IMR-90 (cell line): ENCODE data around the gene ARHGEF4. TPM values are rescaled to one million over a fixed set of nuclear protein-coding genes. Genes with fewer than 3 reads are reported as not detected.

ENCODE experiments used
- ATAC-seq: fragments of 200-7000 bp; cut with Tn5 transposase; 2 replicates; pipeline ENCODE4 v1.9.1; 2020; ENCODE audit warnings: low read depth, mild to moderate bottlenecking, moderate library complexity
- BruUV-seq: library from RNA; stranded (reverse); fragments of 400-500 nt; replicated peaks from 2 replicates; lab custom pipeline; 2021; lab: Mats Ljungman, UMichigan
- CTCF ChIA-PET: fragments of 300-600 bp; formaldehyde crosslinking; extraction: SDS; loops from one replicate; lab custom pipeline; 2021; ENCODE audit warnings: antibody characterized with exemption; lab: Yijun Ruan, JAX
- POLR2A ChIA-PET: fragments of 300-600 bp; sonication (Branson Sonifier 250); formaldehyde crosslinking; loops from one replicate; lab custom pipeline; 2022; ENCODE audit warnings: antibody characterized with exemption; ENCODE audit not compliant: unreplicated experiment; lab: Charles Lee
- DNase-seq: peaks from one replicate; pipeline ENCODE4 v3.0.0; 2013
- H2AFZ ChIP-seq: replicated peaks from 2 replicates; pipeline ENCODE3; 2013; ENCODE audit warnings: low read length, mild to moderate bottlenecking; ENCODE audit not compliant: poor library complexity
- H2AK5ac ChIP-seq: 2 replicates; pipeline ENCODE4 v1.6.1; 2013; ENCODE audit warnings: low read depth, low read length, inconsistent platforms
- H2AK9ac ChIP-seq: replicated peaks from 2 replicates; pipeline ENCODE3; 2013; ENCODE audit warnings: mild to moderate bottlenecking, low read depth, low read length, moderate library complexity; ENCODE audit not compliant: poor library complexity
- H2BK120ac ChIP-seq: 2 replicates; pipeline ENCODE4 v1.6.1; 2013; ENCODE audit warnings: low read depth, low read length, inconsistent platforms
- H2BK15ac ChIP-seq: 3 replicates; pipeline ENCODE4 v1.6.1; 2013; ENCODE audit warnings: low read depth, low read length, inconsistent platforms
- H2BK20ac ChIP-seq: 2 replicates; pipeline ENCODE4 v1.6.1; 2013; ENCODE audit warnings: low read depth, mild to moderate bottlenecking, inconsistent platforms, low read length, moderate library complexity
- H2BK5ac ChIP-seq: 2 replicates; pipeline ENCODE4 v1.6.1; 2013; ENCODE audit warnings: mild to moderate bottlenecking, low read depth, low read length, inconsistent platforms; ENCODE audit not compliant: poor library complexity, severe bottlenecking
- H3K14ac ChIP-seq: replicated peaks from 2 replicates; pipeline ENCODE4 v1.6.1; 2013; ENCODE audit warnings: low read depth, low read length, inconsistent platforms
- H3K18ac ChIP-seq: 2 replicates; pipeline ENCODE4 v1.6.1; 2013; ENCODE audit warnings: low read depth, low read length, control low read depth
- H3K23ac ChIP-seq: 2 replicates; pipeline ENCODE4 v1.6.1; 2013; ENCODE audit warnings: low read depth, low read length, inconsistent platforms
- H3K27ac ChIP-seq: 2 replicates; pipeline ENCODE4 v1.5.1; 2013; ENCODE audit warnings: mild to moderate bottlenecking, control low read depth, low read length; ENCODE audit not compliant: insufficient read depth
- H3K27me3 ChIP-seq: 2 replicates; pipeline ENCODE4 v1.6.1; 2013; ENCODE audit warnings: low read length; ENCODE audit not compliant: control insufficient read depth, insufficient read depth
- H3K36me3 ChIP-seq: 2 replicates; pipeline ENCODE4 v1.6.1; 2013; ENCODE audit warnings: low read length, mixed read lengths; ENCODE audit not compliant: control insufficient read depth, insufficient read depth
- H3K4ac ChIP-seq: 2 replicates; pipeline ENCODE4 v1.6.1; 2013; ENCODE audit warnings: low read depth, low read length, inconsistent platforms
- H3K4me1 ChIP-seq: 2 replicates; pipeline ENCODE4 v1.6.1; 2013; ENCODE audit warnings: low read length, mixed read lengths; ENCODE audit not compliant: control insufficient read depth, insufficient read depth
- H3K4me2 ChIP-seq: 2 replicates; pipeline ENCODE4 v1.6.1; 2013; ENCODE audit warnings: low read depth, mild to moderate bottlenecking, control low read depth, low read length, moderate library complexity
- H3K4me3 ChIP-seq: 2 replicates; pipeline ENCODE4 v1.5.1; 2013; ENCODE audit warnings: low read depth, mild to moderate bottlenecking, control low read depth, low read length, moderate library complexity; ENCODE audit not compliant: insufficient read depth
- H3K56ac ChIP-seq: 2 replicates; pipeline ENCODE4 v1.6.1; 2013; ENCODE audit warnings: low read length, inconsistent platforms; ENCODE audit not compliant: insufficient read depth; ENCODE audit errors: extremely low read depth
- H3K79me1 ChIP-seq, 2 experiments: 2 replicates each; pipeline ENCODE4 v1.6.1; 2013; ENCODE audit warnings: low read length in 2 of 2, inconsistent platforms in 1 of 2, low read depth in 1 of 2
- H3K9ac ChIP-seq: 2 replicates; pipeline ENCODE4 v1.6.1; 2013; ENCODE audit warnings: low read depth, low read length, control low read depth
- H3K9me1 ChIP-seq: 2 replicates; pipeline ENCODE4 v1.6.1; 2013; ENCODE audit warnings: low read length, inconsistent platforms; ENCODE audit not compliant: insufficient read depth
- H3K9me3 ChIP-seq: 2 replicates; pipeline ENCODE4 v1.6.1; 2013; ENCODE audit warnings: low read length; ENCODE audit not compliant: control insufficient read depth, insufficient read depth
- H4K20me1 ChIP-seq: 2 replicates; pipeline ENCODE4 v1.6.1; 2013; ENCODE audit warnings: low read length, inconsistent platforms; ENCODE audit not compliant: insufficient read depth
- H4K5ac ChIP-seq: 2 replicates; pipeline ENCODE4 v1.6.1; 2013; ENCODE audit warnings: mild to moderate bottlenecking, low read depth, low read length, control low read depth
- H4K8ac ChIP-seq, 2 experiments: 2 replicates each; pipeline ENCODE4 v1.6.1; 2013; ENCODE audit warnings: low read depth in 2 of 2, low read length in 2 of 2, control low read depth in 1 of 2, inconsistent platforms in 1 of 2
- H4K91ac ChIP-seq: 2 replicates; pipeline ENCODE4 v1.6.1; 2013; ENCODE audit warnings: low read depth, low read length, inconsistent platforms; ENCODE audit not compliant: insufficient read depth
- BHLHE40 ChIP-seq: fragments of 150-350 bp; IDR thresholded peaks from 2 replicates; pipeline ENCODE4 v1.6.1; 2016; ENCODE audit warnings: mild to moderate bottlenecking, low read depth, low read length
- CEBPB ChIP-seq: IDR thresholded peaks from 2 replicates; pipeline ENCODE4 v1.6.1; 2012; ENCODE audit warnings: low read depth, low read length, improper control_type of control experiment
- CHD1 ChIP-seq: IDR thresholded peaks from 2 replicates; pipeline ENCODE4 v1.6.1; 2012; ENCODE audit warnings: low read depth, low read length, improper control_type of control experiment
- CTCF ChIP-seq: conservative IDR thresholded peaks from 2 replicates; pipeline ENCODE4 v1.5.1; 2012; ENCODE audit warnings: mild to moderate bottlenecking, low read depth, low read length, improper control_type of control experiment
- ELK1 ChIP-seq: fragments of 150-350 bp; IDR thresholded peaks from 2 replicates; pipeline ENCODE4 v1.6.1; 2016; ENCODE audit warnings: low read depth, mild to moderate bottlenecking, low read length, moderate library complexity, borderline replicate concordance
- FOS ChIP-seq: fragments of 150-350 bp; IDR thresholded peaks from 2 replicates; pipeline ENCODE4 v1.6.1; 2016; ENCODE audit warnings: low read depth, low read length
- MAFK ChIP-seq: IDR thresholded peaks from 2 replicates; pipeline ENCODE4 v1.6.1; 2012; ENCODE audit warnings: low read depth, low read length, improper control_type of control experiment
- MAZ ChIP-seq: IDR thresholded peaks from 2 replicates; pipeline ENCODE4 v1.6.1; 2012; ENCODE audit warnings: low read depth, mild to moderate bottlenecking, low read length, improper control_type of control experiment, moderate library complexity, borderline replicate concordance
- MXI1 ChIP-seq: IDR thresholded peaks from 2 replicates; pipeline ENCODE4 v1.6.1; 2012; ENCODE audit warnings: low read depth, mild to moderate bottlenecking, low read length, moderate library complexity, borderline replicate concordance
- NFE2L2 ChIP-seq: fragments of 150-350 bp; IDR thresholded peaks from 2 replicates; pipeline ENCODE4 v1.6.1; 2016; ENCODE audit warnings: low read depth, mild to moderate bottlenecking, low read length
- POLR2A ChIP-seq: IDR thresholded peaks from 2 replicates; pipeline ENCODE4 v1.6.1; 2012; ENCODE audit warnings: mild to moderate bottlenecking, low read depth, low read length
- RAD21 ChIP-seq: IDR thresholded peaks from 2 replicates; pipeline ENCODE4 v1.6.1; 2012; ENCODE audit warnings: low read length, improper control_type of control experiment
- RCOR1 ChIP-seq: IDR thresholded peaks from 2 replicates; pipeline ENCODE4 v1.6.1; 2012; ENCODE audit warnings: mild to moderate bottlenecking, low read length, improper control_type of control experiment; ENCODE audit not compliant: insufficient replicate concordance
- RFX5 ChIP-seq: IDR thresholded peaks from 2 replicates; pipeline ENCODE4 v1.8.0; 2012; ENCODE audit warnings: low read depth, mild to moderate bottlenecking, low read length, moderate library complexity
- SMC3 ChIP-seq: fragments of 150-350 bp; IDR thresholded peaks from 2 replicates; pipeline ENCODE4 v1.6.1; 2016; ENCODE audit warnings: low read depth, mild to moderate bottlenecking, antibody characterized with exemption, low read length, moderate library complexity
- USF2 ChIP-seq: fragments of 150-350 bp; IDR thresholded peaks from 2 replicates; pipeline ENCODE4 v1.6.1; 2017; ENCODE audit warnings: mild to moderate bottlenecking, antibody characterized with exemption, low read length, low read depth
- WGBS, 2 experiments: methylation state at CpG; one replicate each; pipeline versions ENCODE4 v1.1.5 to v1.1.7; 2013; ENCODE audit warnings: missing lambda C conversion rate in 2 of 2; ENCODE audit not compliant: insufficient read length in 1 of 2; ENCODE audit errors: extremely low coverage in 2 of 2; 5-methylcytosine and 5-hydroxymethylcytosine counted together
- dilution Hi-C: fragments of 300-500 bp; cut with HindIII; formaldehyde crosslinking; loops from one replicate; pipeline ENCODE4 v1.14.3; 2018; ENCODE audit warnings: low sequenced_read_pairs; ENCODE audit not compliant: unreplicated experiment
- in situ Hi-C: fragments of 300-500 bp; cut with MboI; formaldehyde crosslinking; loops from 3 replicates; pipeline ENCODE4 v1.14.3; 2019; ENCODE audit warnings: low sequenced_read_pairs, inconsistent platforms, mixed read lengths
- intact Hi-C: fragments of 100-400 bp; cut with micrococcal nuclease; formaldehyde crosslinking; loops from 2 replicates; pipeline ENCODE4 v1.10.0; 2022
- polyA plus RNA-seq, 3 experiments: library from polyadenylated mRNA; depleted of rRNA; stranded (reverse); fragments of >200 nt; gene quantifications; 2 replicates each; pipeline ENCODE4 v1.2.3, GENCODE V29; 2012; ENCODE audit warnings: low replicate concordance in 1 of 3
- total RNA-seq: library from RNA; depleted of rRNA; stranded (reverse); fragments of >200 nt; gene quantifications from 2 replicates; pipeline ENCODE4 v1.2.3, GENCODE V29; 2012

Gene ARHGEF4
- total and polyA plus RNA-seq, 2 of the 4 experiments (the other 2 are of a cell fraction) = 2.7 to 5.0 TPM

DNA sequence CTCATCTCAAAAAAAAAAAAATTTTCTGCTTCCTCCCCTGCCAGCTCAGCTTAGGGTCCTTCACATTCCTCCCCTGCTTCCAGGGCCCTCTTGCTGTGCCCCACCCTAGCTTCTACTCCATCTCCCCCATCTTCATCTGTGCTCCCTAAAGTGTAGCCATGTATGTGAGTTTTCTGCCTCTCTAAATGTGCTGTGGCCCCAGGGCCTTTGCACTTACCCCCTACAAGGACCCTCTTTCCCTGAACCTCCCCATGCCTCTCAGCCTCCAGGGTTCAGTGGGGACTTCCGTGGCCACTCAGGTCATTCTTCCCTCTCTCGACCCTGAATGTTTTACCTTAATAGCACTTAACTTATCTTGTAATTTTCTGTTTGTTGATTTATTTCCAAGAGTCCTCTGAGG is 6.2 kb upstream of the ARHGEF4 start:
- Histone ChIP-seq H2BK120ac (no peak overlapping the region), H3K36me3 (no peaks in the 10 kb centered on the region), H3K79me1 (no peaks in the 10 kb centered on the region), H3K4me3 (no peak overlapping the region), H3K23ac (no peak overlapping the region), H3K18ac (no peak overlapping the region), H2AK9ac (no peak overlapping the region), H3K27me3 (no peaks in the 10 kb centered on the region; the same call in 1 of the 2 replicates), H2BK20ac (no peak overlapping the region), H3K4ac (no peak overlapping the region), H3K9me1 (no peaks in the 10 kb centered on the region), H4K5ac (no peak overlapping the region), H3K4me2 (no peak overlapping the region), H3K14ac (no peak overlapping the region), H3K4me1 (no peaks in the 10 kb centered on the region), H3K9ac (no peak overlapping the region), H2AFZ (no peak overlapping the region), H3K56ac (no peak overlapping the region), H2AK5ac (no peak overlapping the region), H3K9me3 (no peaks in the 10 kb centered on the region), H4K20me1 (no peaks in the 10 kb centered on the region; the same call in 1 of the 2 replicates), H4K8ac (no peak overlapping the region), H2BK5ac (no peak overlapping the region), H4K91ac (no peak overlapping the region), H2BK15ac (no peak overlapping the region), H3K27ac (no peak overlapping the region)
- BruUV-seq = no TSS peak
- dilution Hi-C loops (no loop called here), intact Hi-C loops (no loop called here), in situ Hi-C loops (no loop called here)
- POLR2A ChIA-PET = no interaction called here
- WGBS, 2 experiments = no CpG with 5 or more reads among the region's 2 CpGs
- DNase-seq = no peak
- no peak for TF ChIP-seq RFX5
- no peak for TF ChIP-seq FOS
- no peak for TF ChIP-seq ELK1
- no peak for TF ChIP-seq POLR2A
- TF ChIP-seq MAZ = no peak
- TF ChIP-seq RCOR1 = no peak
- TF ChIP-seq CHD1 = no peak
- no peak for TF ChIP-seq SMC3
- no peak for TF ChIP-seq CTCF
- no peak for TF ChIP-seq MXI1
- no peak for TF ChIP-seq BHLHE40
- no peak for TF ChIP-seq NFE2L2
- no peak for TF ChIP-seq RAD21
- no peak for TF ChIP-seq MAFK
- TF ChIP-seq USF2 = no peak
- TF ChIP-seq CEBPB = no peak
- no peak for ATAC-seq
- CTCF ChIA-PET = no interaction called here
